Activated B cell treated with CpG ODN at 0.5 μM for 24 hours (primary cell): Measurements from ENCODE around the gene SEPTIN8. TPM values are rescaled to one million over a fixed set of nuclear protein-coding genes. Genes with fewer than 3 reads are reported as not detected.

Source experiments
- ATAC-seq: fragments of 200-7000 bp; cut with Tn5 transposase; one replicate; pipeline ENCODE4 v1.10.0; 2021; ENCODE audit warnings: low read depth, mild to moderate bottlenecking, moderate library complexity
- CTCF ChIA-PET: fragments of 350-600 bp; sonication (Branson Sonifier 250); formaldehyde crosslinking; loops from one replicate; lab custom pipeline; 2021; ENCODE audit warnings: antibody characterized with exemption; lab: Charles Lee
- POLR2A ChIA-PET: fragments of 350-600 bp; sonication (Branson Sonifier 250); formaldehyde crosslinking; loops from one replicate; lab custom pipeline; 2021; ENCODE audit warnings: antibody characterized with exemption; lab: Charles Lee
- DNase-seq: peaks from one replicate; pipeline ENCODE4 v3.0.0; 2022
- H3K27ac Mint-ChIP-seq: one replicate; pipeline ENCODE4 v1.8.0; 2020; ENCODE audit warnings: mixed read lengths
- H3K27me3 Mint-ChIP-seq: one replicate; pipeline ENCODE4 v1.8.0; 2021; ENCODE audit warnings: mixed read lengths
- H3K36me3 Mint-ChIP-seq: one replicate; pipeline ENCODE4 v1.8.0; 2021; ENCODE audit warnings: low read depth, mixed read lengths
- H3K4me1 Mint-ChIP-seq: one replicate; pipeline ENCODE4 v1.8.0; 2021; ENCODE audit warnings: mixed read lengths
- H3K4me3 Mint-ChIP-seq: one replicate; pipeline ENCODE4 v1.8.0; 2020; ENCODE audit warnings: mild to moderate bottlenecking, mixed read lengths
- H3K9me3 Mint-ChIP-seq: one replicate; pipeline ENCODE4 v1.8.0; 2020; ENCODE audit warnings: mixed read lengths
- CTCF ChIP-seq: fragments of 200-600 bp; IDR thresholded peaks from one replicate; pipeline ENCODE4 v1.8.0; 2022; ENCODE audit warnings: antibody characterized with exemption, mild to moderate bottlenecking
- intact Hi-C: fragments of 100-400 bp; cut with micrococcal nuclease; formaldehyde crosslinking; loops from one replicate; pipeline ENCODE4 v1.15.1; 2024
- total RNA-seq: library from RNA; stranded (reverse); gene quantifications from 2 replicates; pipeline ENCODE4 v1.2.3, GENCODE V29; 2022

SEPTIN8 gene
- total RNA-seq = 6.5 and 7.3 TPM in 2 replicates

- ATAC-seq = peak; percentile 77
- intact Hi-C loops = loop anchor here (2.0 to 5.0 kb wide), 2 partner anchors 35 to 41 kb away; partner anchors contain the start of genes KIF3A and SOWAHA
- H3K36me3 Mint-ChIP-seq = no peaks in the 10 kb centered on the region
- TF ChIP-seq CTCF = no peak
- peak; percentile 48 for DNase-seq
- CTCF ChIA-PET = no interaction called here
- H3K27ac Mint-ChIP-seq = no peak within 1 kb of the TSS
- H3K27me3 Mint-ChIP-seq = peaks cover 42% of the 10 kb centered on the region
- peaks cover 15% of the 10 kb centered on the region for H3K4me1 Mint-ChIP-seq
- peak within 1 kb of the TSS; percentile 79 for H3K4me3 Mint-ChIP-seq
- POLR2A ChIA-PET = interaction anchor here (0.6 to 1.0 kb wide), 3 partner anchors 31 to 1186 kb away, joined by 3 to 5 read pairs (median 4); partner anchors contain the start of genes CCNI2 and KIF3A
- H3K9me3 Mint-ChIP-seq = no peaks in the 10 kb centered on the region
Measured at GRCh38 chr5:132777209-132778069, at the start of gene SEPTIN8. Gene SEPTIN8 (minus strand): TSS chr5:132777239. CDS start chr5:132777137, 102 bp downstream.

DNA sequence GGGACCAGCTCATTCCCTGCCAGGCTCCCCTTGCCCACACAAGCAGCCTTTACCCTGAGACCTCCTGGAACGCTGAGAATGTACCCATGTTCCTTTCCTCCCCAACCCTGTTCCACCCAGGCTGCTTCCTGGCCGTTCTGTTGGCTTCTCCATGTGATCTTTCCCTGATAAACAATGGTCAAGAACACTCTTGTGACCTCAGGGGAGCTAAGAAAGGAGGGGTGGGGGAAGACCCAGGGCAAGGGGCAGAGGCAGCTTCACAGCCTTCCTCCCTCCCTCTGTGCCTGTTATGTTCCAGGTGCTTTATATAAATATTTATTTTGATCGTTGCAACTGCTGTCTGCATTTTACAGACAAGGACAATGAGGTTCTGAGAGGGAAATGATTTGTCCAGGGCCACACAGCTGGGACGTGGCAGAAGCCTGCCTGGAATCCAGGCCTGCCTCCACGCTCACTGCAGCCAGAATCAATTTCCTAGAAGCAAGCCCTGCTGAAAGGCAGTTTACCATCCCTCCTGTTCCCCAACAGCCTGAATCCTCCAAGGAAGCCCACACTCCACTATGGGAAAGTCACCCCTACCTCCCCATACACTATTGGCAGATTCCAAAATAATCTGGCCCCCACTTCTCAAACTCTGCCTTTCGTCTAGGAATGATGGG lies 49.5 kb upstream of the SEPTIN8 start:
- intact Hi-C loops = no loop called here

DNA sequence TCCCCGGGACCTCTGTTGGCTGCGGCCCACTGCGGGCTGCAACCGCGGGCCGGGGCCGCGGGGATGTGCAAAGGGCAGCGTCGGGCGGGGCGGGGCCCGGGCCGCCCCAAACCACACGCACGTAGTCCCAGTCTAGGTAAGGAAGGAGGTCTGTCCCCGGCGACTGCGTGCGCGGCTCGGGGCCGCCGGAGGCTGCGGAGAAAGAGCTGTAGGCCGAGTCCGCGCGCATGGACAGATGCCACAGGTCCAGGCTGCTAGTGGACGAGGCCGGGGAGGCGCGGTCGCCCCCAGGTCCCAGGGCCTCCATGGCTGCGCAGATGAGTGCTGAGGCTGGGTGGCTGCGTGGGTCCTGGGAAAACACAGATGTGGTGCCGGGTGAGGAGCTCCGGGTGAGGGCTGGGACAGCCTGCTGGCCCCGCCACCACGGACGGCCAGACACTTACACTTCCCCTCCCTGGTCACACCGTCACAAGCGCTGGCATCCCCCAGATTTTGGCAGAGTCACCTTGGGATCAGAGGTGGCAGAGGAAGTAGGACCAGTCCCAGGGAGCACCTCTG lies 48.9 kb upstream of the SEPTIN8 start:
- TF ChIP-seq CTCF = no peak
- peaks cover 39% of the 10 kb centered on the region for H3K27me3 Mint-ChIP-seq
- H3K4me1 Mint-ChIP-seq = peaks cover 9% of the 10 kb centered on the region
- H3K27ac Mint-ChIP-seq = no peak overlapping the region
- H3K9me3 Mint-ChIP-seq = no peaks in the 10 kb centered on the region
- ChIA-PET POLR2A (no interaction called here), CTCF (interaction anchor here (1.0 to 1.3 kb wide), 2 partner anchors 9 to 440 kb away, joined by 3 read pairs; no protein-coding TSS in a partner anchor)
- no peak for DNase-seq
- no peak overlapping the region for H3K4me3 Mint-ChIP-seq
- intact Hi-C loops = no loop called here
- no peaks in the 10 kb centered on the region for H3K36me3 Mint-ChIP-seq
- peak; percentile 33 for ATAC-seq

More for the DNA sequence above, 49.5 kb upstream of the SEPTIN8 start:
- peaks cover 39% of the 10 kb centered on the region for H3K27me3 Mint-ChIP-seq
- TF ChIP-seq CTCF = no peak
- no peaks in the 10 kb centered on the region for H3K9me3 Mint-ChIP-seq
- no peaks in the 10 kb centered on the region for H3K36me3 Mint-ChIP-seq
- H3K27ac Mint-ChIP-seq = no peak overlapping the region
- no peak for DNase-seq
- ATAC-seq = no peak
- no peak overlapping the region for H3K4me3 Mint-ChIP-seq
- CTCF ChIA-PET = interaction anchor here (1.0 to 2.7 kb wide), 3 partner anchors 8 to 440 kb away, joined by 3 to 12 read pairs (median 3); no protein-coding TSS in a partner anchor
- POLR2A ChIA-PET = no interaction called here
- peaks cover 14% of the 10 kb centered on the region for H3K4me1 Mint-ChIP-seq

DNA sequence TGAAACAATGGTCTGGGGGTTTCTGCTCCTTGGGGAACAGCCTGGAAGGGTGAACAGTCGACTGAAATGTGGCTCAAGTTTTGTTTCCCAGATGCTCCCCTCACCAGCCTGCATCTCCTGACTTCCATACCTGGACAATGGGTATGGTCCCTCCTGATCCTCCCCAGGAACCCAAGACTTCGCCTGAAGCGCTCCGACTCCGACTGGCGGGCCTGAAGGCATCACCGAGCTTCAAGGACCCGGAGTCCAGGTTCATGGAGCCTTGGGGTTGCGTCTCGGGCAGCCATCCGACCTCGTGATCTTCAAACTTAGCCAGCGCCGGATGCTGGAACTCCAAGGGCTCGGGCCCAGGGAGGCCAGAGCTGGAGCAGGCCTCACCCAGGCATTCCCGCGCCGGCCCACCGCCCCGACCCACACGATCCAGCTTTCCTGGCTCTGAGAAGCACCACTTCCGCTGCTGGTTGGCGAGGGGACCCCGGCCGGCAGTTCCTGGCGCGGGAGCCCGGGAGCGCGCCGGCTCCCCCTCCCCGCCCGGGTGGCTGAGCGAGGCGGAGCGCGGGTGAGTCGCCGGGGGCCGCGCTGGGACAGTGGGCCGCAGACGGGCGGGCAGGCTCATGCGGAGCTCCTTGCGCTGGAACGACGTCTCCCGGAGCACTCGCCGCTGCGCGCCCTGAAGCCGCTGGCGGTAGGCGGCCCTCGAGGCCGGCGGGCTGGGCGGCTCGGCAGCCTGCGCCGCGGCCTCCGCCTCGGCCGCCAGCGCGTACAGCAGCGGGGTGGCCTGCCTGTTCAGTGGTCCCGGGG lies 48.2 kb upstream of the SEPTIN8 start:
- no peaks in the 10 kb centered on the region for H3K9me3 Mint-ChIP-seq
- ChIA-PET CTCF (interaction anchor here (1.0 to 1.3 kb wide), 2 partner anchors 10 to 439 kb away, joined by 3 read pairs; no protein-coding TSS in a partner anchor), POLR2A (no interaction called here)
- no peak overlapping the region for H3K4me3 Mint-ChIP-seq
- no peak for TF ChIP-seq CTCF
- H3K4me1 Mint-ChIP-seq = peaks cover 11% of the 10 kb centered on the region
- DNase-seq (no peak), ATAC-seq (peak; percentile 4)
- H3K27ac Mint-ChIP-seq = no peak overlapping the region
- intact Hi-C loops = no loop called here
- no peaks in the 10 kb centered on the region for H3K36me3 Mint-ChIP-seq
- H3K27me3 Mint-ChIP-seq = peaks cover 42% of the 10 kb centered on the region
